Stimulated activated CD8-positive, alpha-beta memory T cell treated with anti-CD3 and anti-CD28 coated beads, Interleukin-15, amount 100 ng/mL, for 1 hour (primary cell): ENCODE data around the gene VSIG8.

Experiments used
- DNase-seq: peaks from one replicate; pipeline ENCODE4 v3.0.0-alpha.2; 2020; ENCODE audit warnings: low read depth

Gene VSIG8

DNA sequence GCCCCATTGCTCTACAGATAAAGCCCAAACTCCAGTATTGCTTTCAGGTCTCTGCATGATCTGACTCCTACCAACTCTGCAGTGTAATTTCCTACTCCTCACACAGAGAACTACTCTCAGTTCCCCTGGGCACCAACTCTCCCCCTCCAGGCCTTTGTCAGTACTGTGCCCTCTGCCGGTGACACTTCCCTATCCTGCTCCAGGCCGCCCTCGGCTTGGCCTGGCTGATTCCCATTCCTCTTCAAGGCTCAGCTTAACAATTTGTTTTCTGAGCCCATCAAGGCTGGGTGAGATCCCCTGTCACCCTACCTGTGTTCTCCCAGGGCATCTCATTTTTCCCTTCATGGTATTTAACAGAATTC is 33.2 kb downstream of the VSIG8 start:
- no peak for DNase-seq

DNA sequence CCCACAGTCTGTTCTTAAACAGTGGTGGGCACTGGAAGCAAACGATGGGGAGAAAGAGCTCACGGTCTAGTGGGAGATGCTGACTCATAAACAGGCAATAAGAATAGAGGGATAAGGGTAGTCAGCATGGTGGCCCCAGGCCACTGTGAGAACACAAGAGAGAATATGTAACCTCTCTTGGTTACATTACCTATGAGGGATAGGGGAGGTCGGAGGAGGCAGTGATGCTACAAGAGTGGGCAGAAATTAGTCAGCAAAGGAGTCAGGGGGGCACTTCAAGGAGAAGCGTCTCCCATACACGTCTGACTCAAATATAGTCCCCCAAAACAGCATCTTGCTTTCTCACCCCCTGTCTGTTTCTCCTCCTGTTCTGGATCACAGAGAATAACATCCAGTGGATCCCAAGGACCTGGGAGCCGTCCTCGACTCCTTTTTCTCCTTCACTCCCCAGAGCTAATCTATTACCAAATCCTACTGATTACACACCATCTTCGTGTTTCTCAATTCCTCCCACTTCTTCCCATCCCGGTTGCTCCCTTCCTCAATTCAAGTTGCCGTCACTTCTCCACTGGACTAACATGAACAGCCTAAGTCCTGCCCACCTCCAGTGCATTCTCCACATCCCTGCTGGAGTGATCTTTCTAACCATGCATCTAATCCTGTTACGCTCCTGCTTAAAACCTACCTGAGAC is 33.7 kb downstream of the VSIG8 start:
- no peak for DNase-seq

DNA sequence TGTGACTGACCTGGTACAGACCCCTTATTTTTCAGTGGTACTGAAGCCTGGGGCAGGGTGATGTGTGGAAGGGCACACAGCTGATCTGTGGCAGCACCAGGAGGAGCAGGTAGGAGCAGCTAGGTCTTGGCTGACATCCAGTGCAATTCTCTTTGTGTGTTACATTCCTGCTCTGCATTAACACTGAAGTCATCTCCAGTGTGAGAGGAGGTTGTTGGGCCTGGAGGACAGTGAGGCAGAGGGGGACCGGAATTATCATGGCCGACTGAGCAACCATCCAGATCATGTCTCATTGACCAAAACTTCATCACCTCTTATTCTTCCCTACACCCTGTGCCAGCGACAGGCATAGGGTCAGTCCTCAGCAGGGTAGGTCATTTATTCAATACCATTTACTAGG is 34.3 kb downstream of the VSIG8 start:
- no peak for DNase-seq

DNA sequence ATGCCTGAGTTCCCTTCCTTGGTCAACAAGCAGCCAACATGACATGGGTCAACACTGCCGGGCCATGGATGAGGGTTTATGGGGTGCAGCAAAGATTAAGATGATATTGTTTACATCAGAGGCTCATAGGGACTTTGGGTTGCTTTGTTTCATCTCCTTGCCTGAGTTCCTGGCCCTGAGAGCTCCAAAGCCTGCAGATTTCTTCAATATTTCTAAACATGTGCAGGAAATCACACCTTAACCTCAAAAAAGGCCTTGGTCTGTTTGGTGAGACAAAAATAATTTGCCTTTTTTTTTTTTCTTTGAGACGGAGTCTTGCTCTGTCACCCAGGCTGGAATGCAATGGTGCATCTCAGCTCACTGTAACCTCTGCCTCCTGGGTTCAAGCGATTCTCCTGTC is 34.9 kb downstream of the VSIG8 start:
- DNase-seq = no peak

DNA sequence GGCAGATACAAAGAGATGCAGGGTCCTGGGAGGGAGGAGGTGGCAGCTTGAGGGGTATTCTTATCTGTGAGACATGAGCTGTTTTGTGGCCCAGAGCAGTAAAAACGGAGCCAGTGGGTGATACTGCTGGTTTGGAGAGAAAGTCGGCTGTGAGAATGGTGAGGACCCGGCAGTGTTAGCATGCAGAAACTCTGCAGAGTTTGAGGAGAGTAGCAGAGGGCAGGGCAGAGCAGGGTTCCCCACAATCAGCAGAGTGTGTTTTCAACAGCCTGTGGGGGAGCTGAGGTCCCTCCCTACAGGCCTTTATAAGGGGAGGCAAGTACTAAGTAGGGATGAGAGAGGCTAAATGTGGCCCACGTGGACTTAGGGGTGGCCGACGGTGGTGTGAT is 35.4 kb downstream of the VSIG8 start:
- no peak for DNase-seq

DNA sequence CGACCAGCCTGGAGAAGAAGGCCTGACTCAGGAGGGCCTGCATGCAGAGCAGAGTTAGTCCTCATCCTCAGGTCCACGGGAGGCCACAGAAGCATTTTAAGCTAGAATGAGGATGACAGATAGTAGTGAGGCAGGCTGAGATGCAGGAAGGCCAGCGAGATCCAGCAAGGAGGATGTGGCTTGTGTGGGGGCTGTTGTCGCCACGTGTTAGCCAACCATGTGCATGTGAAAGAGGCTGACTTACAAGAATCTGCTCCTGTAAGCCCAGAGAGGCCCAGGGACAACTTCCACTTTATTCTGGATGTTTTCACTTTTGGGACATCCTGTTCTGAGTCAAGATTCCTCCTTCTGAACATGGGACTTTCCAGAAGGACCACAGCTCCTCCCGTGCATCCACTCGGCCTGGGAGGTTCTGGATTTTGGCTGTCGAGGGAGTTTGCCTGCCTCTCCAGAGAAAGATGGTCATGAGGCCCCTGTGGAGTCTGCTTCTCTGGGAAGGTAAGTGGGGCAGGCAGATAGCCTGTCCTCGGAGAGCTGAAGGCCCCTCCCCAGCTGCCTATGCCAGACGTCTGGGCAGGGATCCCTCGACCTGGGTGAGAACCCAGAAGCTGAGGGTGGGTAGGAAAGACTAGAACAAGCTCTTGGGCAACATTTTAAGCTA is 35.9 kb downstream of the VSIG8 start, which contains the start of gene SLAMF8:
Gene SLAMF8, plus strand, starts transcription at position 433 of the 661 bp plus-strand sequence. Its CDS starts 26 bp downstream, at position 459.
- DNase-seq = peak; percentile 11

DNA sequence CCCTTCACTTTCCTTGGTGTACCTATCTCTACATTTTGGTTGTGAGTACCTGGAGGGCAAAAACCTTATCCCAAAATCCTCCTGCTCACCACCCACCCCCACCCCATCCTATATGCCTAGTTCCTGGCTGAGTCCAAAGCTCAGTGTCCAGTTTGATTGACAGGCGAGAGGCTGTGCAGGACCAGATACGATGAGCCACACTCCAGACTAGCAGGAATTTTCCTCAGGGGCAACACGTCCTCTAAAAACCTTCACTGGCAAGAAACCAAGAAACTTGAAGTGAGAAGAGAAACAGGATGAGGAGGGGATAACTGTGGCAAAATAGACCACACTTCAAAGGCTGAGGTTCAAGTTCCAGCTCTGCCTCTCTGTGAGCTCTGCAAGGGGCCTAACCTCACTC is 36.9 kb downstream of the VSIG8 start:
- no peak for DNase-seq

DNA sequence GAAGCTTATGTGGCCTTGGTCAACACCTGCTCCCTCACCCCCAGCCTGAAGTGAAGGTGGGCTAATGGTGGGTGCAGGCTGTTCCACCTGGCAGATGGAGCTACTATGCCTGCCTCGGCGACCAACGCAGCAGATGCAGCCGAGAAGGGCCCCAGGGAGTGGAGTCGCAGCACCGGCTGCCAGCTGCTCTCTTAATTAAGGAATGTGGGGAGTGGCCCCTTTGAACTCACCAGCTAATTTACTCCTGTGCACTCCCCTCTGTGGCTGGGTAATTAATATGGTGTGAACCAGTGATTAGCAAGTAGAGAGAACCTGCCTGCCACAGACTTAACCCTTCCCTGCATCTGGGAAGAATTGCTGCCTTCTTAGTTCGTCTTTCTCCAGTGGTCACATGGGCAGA is 39.1 kb downstream of the VSIG8 start:
- DNase-seq = no peak

DNA sequence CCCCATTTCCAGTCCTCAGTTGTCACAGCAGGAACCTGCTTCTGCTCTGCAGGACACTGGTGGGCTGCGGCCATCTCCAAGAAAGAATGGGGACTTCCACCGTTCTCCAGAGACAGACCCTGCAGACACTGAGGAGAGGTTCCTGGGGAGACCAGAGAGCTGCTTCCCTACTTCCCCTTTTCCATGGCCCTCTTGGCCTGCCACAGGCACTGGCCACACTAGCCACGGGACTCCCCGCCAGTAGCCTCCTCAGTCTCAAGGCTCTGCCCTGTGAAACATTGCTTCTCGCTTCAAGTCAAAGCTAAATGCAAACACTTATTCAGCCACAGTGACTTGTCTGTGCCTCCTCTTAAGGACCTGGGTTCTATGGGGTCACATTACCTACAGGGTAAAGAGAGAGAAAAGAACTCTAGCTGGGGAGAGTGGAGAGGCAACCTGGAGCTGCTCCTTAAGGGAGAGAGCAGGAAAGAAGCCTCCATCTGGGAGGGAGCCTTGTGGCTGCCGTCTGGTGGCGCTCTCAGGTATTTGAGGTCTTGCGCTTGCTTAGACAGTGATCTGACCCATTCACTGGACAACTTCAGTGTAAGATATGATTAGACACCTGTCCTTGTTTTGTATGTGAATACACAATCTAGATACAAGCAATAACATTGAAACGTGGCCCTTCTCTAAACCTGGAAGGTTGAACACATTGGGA is 41.1 kb downstream of the VSIG8 start:
- no peak for DNase-seq

DNA sequence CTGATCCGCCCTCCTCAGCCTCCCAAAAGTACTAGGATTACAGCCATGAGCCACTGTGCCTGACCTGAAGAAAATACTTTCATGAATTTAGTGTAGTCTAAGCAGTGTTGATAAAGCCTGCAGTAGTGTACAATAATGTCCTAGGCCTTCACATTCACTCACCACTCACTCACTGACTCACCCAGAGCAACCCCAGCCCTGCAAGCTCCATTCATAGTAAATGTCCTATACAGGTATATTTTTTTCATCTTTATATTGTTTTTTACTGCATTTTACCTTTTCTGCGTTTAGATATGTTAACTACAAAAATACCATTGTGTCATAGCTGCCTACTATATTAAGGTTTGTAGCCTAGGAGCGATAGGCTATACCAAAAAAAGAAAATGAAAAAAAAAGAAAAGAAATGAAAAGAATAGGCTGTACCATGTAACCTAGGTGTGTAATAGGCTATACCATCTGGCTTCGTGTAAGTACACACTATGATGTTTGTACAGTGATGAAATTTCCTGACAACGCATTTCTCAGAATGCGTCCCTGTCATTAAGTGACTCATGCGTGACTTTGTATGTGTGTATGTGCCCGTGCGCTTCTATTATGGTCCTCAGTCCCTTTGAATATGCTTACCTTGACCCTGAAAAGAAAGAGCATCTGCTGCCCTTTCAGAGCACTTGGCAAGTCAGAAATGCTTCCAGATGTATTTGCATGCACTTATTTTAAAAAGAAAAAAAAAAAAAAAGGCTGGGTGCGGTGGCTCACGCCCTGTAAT is 45.0 kb downstream of the VSIG8 start:
- DNase-seq = no peak

DNA sequence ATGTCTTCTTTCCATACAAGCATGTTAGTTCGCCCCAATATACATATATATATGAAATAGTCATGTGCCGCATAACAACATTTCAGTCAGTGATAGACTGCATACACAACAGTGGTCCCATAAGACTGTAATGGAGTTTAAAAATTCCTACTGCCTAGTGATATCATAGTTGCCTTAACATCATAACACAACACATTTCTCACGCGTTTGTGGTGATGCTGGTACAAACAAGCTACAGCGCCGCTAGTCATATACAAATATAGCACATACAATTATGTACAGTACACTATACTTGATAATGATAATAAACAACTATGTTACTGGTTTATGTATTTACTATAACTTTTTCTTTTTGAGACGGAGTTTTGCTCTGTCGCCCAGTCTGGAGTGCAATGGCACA is 46.5 kb downstream of the VSIG8 start:
- no peak for DNase-seq

DNA sequence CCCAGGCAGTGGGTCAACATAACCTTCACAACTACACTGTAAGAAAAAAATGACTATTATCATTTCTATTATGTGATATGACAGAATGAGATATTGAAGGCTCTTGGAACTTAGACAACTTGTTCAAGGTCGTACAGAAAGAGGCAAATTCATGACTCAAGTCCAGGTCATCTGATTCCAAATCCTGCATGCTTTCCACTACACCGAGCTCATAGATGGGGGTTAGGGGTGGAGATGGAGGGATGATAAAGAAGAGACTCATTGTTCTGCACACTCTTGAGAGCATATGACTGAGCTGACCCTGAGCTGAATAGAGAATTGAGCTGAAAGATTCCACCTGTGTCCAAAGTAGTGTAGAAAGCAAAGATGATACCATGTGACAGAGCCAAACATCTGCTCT is 57.5 kb downstream of the VSIG8 start:
- DNase-seq = no peak
